A673 (cell line): ENCODE measurements around the gene TEAD3. TPM values are rescaled to one million over a fixed set of nuclear protein-coding genes. Genes with fewer than 3 reads are reported as not detected.
A peak's percentile ranks its signal among the peaks of the same experiment; 100 is the strongest.

ENCODE experiments used
- BruUV-seq: library from RNA; stranded (reverse); fragments of 400-500 nt; replicated peaks from 2 replicates; lab custom pipeline; 2021; lab: Mats Ljungman, UMichigan
- CTCF ChIA-PET: fragments of 300-600 bp; sonication (Branson Sonifier 250); formaldehyde crosslinking; loops from one replicate; lab custom pipeline; 2022; ENCODE audit warnings: antibody characterized with exemption; lab: Charles Lee
- POLR2A ChIA-PET: fragments of 300-600 bp; sonication (Branson Sonifier 250); formaldehyde crosslinking; loops from one replicate; lab custom pipeline; 2022; ENCODE audit warnings: antibody characterized with exemption; ENCODE audit not compliant: low non-redundant PET; lab: Charles Lee
- DNase-seq: peaks from one replicate; pipeline ENCODE4 v3.0.0-alpha.2; 2015; ENCODE audit warnings: low spot score
- H3K27ac ChIP-seq: fragments of 200-600 bp; sonication (generic); 2 replicates; pipeline ENCODE4 v1.5.1; 2016; ENCODE audit warnings: mixed run types, low read depth, mild to moderate bottlenecking, mixed read lengths, antibody characterized with exemption, low read length; ENCODE audit not compliant: poor library complexity, severe bottlenecking
- H3K27me3 ChIP-seq: fragments of 200-600 bp; sonication (generic); replicated peaks from 2 replicates; pipeline ENCODE4 v1.6.1; 2017; ENCODE audit warnings: mixed run types, low read depth, mild to moderate bottlenecking, mixed read lengths, antibody characterized with exemption, low read length; ENCODE audit not compliant: insufficient read depth, poor library complexity
- H3K36me3 ChIP-seq: fragments of 200-600 bp; sonication (generic); 2 replicates; pipeline ENCODE4 v1.6.1; 2016; ENCODE audit warnings: mixed run types, mild to moderate bottlenecking, mixed read lengths, antibody characterized with exemption, low read length; ENCODE audit not compliant: insufficient read depth, poor library complexity, severe bottlenecking
- H3K4me1 ChIP-seq: fragments of 200-600 bp; sonication (generic); 2 replicates; pipeline ENCODE4 v1.6.1; 2017; ENCODE audit warnings: mixed run types, mild to moderate bottlenecking, mixed read lengths, antibody characterized with exemption, low read length; ENCODE audit not compliant: insufficient read depth, poor library complexity, severe bottlenecking
- H3K4me3 ChIP-seq: fragments of 200-600 bp; sonication (generic); 2 replicates; pipeline ENCODE4 v1.5.1; 2016; ENCODE audit warnings: low read depth, mixed run types, mild to moderate bottlenecking, mixed read lengths, low read length; ENCODE audit not compliant: poor library complexity, severe bottlenecking
- H3K9me3 ChIP-seq: fragments of 200-600 bp; sonication (generic); 2 replicates; pipeline ENCODE4 v1.6.1; 2016; ENCODE audit warnings: mixed run types, low read depth, mild to moderate bottlenecking, mixed read lengths, antibody characterized with exemption, low read length; ENCODE audit not compliant: poor library complexity, severe bottlenecking
- EZH2 ChIP-seq: fragments of 200-600 bp; sonication (generic); IDR thresholded peaks from 2 replicates; pipeline ENCODE4 v1.6.1; 2017; ENCODE audit warnings: borderline replicate concordance, low read depth, mild to moderate bottlenecking, mixed read lengths, antibody characterized with exemption, low read length; ENCODE audit not compliant: poor library complexity, severe bottlenecking
- intact Hi-C: fragments of 100-400 bp; cut with micrococcal nuclease; formaldehyde crosslinking; loops from one replicate; pipeline ENCODE4 v1.10.0; 2022; ENCODE audit not compliant: unreplicated experiment
- total RNA-seq: library from RNA; stranded (reverse); gene quantifications from 2 replicates; pipeline ENCODE4 v1.2.3, GENCODE V29; 2021
- TF ChIP-seq, protein P1 (sequence below): fragments of 300-800, 200-600 bp; sonication (generic); conservative IDR thresholded peaks from 2 replicates; pipeline ENCODE4 v1.5.1; 2017; ENCODE audit warnings: low read depth, mild to moderate bottlenecking, antibody characterized with exemption, low read length, moderate library complexity, mixed read lengths

TEAD3 gene
- total RNA-seq, 1 experiment from 2014 or later, result 10.3 TPM

GRCh38 chr6:35474942-35475570, 21.8 kb downstream of the TEAD3 start:
- TSS peak; percentile 21 for BruUV-seq
- no peak overlapping the region for H3K4me3 ChIP-seq
- H3K36me3 ChIP-seq, result peaks cover 38% of the 10 kb centered on the region
- no peak for DNase-seq
- no peak overlapping the region for H3K27ac ChIP-seq
- H3K27me3 ChIP-seq, result no peaks in the 10 kb centered on the region
- intact Hi-C loops, result no loop called here
- CTCF ChIA-PET, result no interaction called here
- no peaks in the 10 kb centered on the region for H3K9me3 ChIP-seq
- POLR2A ChIA-PET, result no interaction called here
- H3K4me1 ChIP-seq, result peaks cover 17% of the 10 kb centered on the region
- TF ChIP-seq, protein P1, sequence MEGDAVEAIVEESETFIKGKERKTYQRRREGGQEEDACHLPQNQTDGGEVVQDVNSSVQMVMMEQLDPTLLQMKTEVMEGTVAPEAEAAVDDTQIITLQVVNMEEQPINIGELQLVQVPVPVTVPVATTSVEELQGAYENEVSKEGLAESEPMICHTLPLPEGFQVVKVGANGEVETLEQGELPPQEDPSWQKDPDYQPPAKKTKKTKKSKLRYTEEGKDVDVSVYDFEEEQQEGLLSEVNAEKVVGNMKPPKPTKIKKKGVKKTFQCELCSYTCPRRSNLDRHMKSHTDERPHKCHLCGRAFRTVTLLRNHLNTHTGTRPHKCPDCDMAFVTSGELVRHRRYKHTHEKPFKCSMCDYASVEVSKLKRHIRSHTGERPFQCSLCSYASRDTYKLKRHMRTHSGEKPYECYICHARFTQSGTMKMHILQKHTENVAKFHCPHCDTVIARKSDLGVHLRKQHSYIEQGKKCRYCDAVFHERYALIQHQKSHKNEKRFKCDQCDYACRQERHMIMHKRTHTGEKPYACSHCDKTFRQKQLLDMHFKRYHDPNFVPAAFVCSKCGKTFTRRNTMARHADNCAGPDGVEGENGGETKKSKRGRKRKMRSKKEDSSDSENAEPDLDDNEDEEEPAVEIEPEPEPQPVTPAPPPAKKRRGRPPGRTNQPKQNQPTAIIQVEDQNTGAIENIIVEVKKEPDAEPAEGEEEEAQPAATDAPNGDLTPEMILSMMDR, result no peak
- no peak for TF ChIP-seq EZH2

DNA sequence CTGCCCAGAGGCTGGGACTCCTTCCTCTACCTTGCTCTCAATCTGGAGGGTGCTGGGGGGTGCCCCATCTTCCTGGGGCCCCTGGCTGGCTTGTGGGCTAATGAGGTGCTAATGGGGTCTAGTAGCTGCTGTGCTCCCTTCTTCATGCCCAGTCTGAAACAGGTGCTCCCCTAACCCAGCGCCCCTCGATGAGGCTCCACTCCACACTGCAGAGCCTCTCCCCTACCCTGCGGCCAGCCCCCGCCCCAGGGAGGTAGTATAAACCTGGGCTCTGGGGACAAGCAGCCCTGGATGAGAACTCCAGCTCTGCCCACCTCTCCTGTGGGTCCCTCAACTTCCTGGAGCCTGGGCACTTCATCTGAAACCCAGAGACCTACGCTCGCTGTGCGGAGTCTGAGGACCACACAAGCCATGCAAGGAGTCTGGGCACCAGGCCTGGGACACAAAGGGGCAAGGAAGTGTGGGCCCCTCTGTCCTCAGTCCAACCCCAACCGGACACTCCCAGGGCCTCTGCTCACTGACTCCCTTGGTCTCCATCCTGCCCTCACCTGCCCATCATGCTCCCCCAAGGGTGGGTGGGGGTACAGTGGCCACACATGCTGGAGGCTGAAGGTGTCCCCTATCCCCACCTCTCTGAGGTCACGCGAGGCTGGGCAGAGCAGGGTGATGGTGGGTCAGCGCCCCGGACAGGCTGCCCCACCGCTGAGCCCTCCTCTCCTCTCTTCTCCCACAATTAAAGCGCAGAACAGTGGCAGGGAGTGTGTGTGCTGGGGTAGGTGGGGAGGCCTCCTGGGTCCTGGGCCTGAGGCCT, 22.5 kb downstream of the TEAD3 start:
- ChIA-PET CTCF (no interaction called here), POLR2A (no interaction called here)
- TF ChIP-seq, protein P1, result no peak
- no peak for TF ChIP-seq EZH2
- BruUV-seq, result no TSS peak
- no peak overlapping the region for H3K4me3 ChIP-seq
- H3K36me3 ChIP-seq, result peaks cover 45% of the 10 kb centered on the region
- peaks cover 17% of the 10 kb centered on the region for H3K4me1 ChIP-seq
- H3K27ac ChIP-seq, result no peak overlapping the region
- no peak for DNase-seq
- no peaks in the 10 kb centered on the region for H3K9me3 ChIP-seq
- intact Hi-C loops, result no loop called here
- H3K27me3 ChIP-seq, result no peaks in the 10 kb centered on the region

- Histone ChIP-seq H3K27ac (no peak overlapping the region), H3K36me3 (peaks cover 50% of the 10 kb centered on the region), H3K4me3 (no peak overlapping the region), H3K4me1 (peaks cover 17% of the 10 kb centered on the region), H3K27me3 (no peaks in the 10 kb centered on the region), H3K9me3 (no peaks in the 10 kb centered on the region)
- intact Hi-C loops, result no loop called here
- no peak for DNase-seq
- no peak for TF ChIP-seq EZH2
- TF ChIP-seq, protein P1, result no peak
- ChIA-PET POLR2A (no interaction called here), CTCF (no interaction called here)
- BruUV-seq, result no TSS peak
These were observed 23.1 kb downstream of the TEAD3 start for GRCh38 chr6:35473850-35474130.
